GM18511 (cell line): ENCODE data around the gene MAPRE3.

Source experiments
- ATAC-seq: cut with Tn5 transposase; IDR thresholded peaks from one replicate; pipeline ENCODE4 v1.9.1; 2021; ENCODE audit warnings: mild to moderate bottlenecking, moderate library complexity; ENCODE audit not compliant: unreplicated experiment

Gene MAPRE3

DNA sequence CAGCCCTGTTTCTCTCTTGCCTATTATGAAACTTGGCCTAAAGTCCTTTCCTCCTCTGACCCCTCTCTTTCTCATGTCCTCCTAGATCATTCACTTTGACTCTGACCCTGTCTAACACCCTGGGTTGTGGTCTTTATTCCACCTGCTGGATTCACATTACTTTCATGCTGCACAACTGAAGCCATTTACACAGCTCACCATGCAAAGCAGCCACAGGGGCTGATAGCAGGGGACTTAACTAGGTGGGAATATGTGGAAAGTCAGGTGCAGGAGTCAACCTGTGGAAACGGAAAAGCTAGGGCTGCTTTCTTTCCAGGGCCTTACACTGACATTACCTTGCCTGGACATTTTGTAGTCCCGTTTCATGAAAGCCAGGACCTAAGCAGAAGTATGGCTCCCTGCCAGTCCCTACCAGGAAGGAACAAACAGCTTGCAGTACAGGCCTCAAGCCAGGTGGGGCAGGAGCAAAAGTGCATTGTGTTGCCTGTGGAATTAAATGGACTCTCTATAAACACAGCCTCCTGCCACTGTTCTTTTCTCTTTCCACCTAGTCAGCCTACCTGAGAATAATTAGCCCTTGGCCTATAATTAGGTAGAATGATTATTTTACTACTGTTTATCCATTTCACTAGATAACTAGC, 11.8 kb downstream of the MAPRE3 start:
- ATAC-seq = no peak

DNA sequence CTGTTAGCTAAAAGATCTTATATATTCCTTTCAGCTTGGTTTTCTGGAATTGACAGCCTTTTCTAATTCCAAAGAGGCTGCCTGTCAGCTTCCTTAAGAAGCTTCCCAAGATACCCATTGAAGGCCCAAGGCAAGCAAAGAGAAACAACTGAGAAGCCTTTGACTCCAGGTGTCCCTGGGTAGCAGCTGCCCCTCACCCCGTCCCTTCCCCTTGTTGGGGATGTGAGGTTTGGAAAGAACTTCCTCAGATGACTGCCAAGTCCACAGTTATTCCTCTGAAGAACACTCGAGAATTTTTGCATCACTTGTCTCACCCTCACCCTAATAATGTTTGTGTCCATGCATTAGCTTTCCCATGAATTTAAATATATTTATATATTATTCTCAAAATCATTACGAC, 13.3 kb downstream of the MAPRE3 start:
- ATAC-seq = no peak

DNA sequence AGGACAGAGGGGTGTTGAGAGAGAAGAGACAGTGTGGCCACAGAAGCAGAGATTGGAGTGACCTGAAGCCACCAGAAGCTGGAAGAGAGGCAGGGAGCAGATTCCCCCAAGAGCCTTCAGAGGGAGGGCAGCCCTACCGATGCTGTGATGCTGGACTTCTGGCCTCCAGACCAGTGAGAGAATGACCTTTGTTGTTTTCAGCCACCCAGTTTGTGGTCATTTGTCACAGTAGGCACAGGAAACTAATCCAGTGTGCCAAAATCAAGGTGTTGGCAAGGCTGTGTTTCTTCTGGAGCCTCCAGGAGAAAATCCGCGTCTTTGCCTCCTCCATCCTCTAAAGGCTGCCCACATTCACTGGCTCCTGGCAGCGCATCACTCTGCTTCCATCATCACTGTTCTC, 15.4 kb downstream of the MAPRE3 start:
- ATAC-seq = no peak

DNA sequence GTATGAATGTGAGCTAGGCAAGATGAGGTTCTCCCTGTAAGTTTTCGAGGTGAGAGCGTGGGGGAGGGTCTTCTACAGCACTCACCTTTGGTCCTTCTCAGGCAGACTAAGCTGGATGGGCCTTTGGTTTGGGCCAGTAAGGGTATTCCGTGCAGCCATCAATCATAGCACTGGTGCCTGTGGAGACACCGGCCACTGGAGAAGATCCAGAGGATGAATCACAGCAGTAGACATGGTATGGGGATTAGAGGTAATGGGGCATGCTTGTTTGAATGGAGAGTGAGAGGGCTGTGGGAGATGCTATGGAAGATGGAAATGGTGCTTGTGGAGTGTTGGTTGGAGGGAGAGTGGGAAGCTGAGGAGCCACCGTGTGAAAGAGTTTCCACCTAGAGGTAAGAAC, 16.1 kb downstream of the MAPRE3 start:
- no peak for ATAC-seq

DNA sequence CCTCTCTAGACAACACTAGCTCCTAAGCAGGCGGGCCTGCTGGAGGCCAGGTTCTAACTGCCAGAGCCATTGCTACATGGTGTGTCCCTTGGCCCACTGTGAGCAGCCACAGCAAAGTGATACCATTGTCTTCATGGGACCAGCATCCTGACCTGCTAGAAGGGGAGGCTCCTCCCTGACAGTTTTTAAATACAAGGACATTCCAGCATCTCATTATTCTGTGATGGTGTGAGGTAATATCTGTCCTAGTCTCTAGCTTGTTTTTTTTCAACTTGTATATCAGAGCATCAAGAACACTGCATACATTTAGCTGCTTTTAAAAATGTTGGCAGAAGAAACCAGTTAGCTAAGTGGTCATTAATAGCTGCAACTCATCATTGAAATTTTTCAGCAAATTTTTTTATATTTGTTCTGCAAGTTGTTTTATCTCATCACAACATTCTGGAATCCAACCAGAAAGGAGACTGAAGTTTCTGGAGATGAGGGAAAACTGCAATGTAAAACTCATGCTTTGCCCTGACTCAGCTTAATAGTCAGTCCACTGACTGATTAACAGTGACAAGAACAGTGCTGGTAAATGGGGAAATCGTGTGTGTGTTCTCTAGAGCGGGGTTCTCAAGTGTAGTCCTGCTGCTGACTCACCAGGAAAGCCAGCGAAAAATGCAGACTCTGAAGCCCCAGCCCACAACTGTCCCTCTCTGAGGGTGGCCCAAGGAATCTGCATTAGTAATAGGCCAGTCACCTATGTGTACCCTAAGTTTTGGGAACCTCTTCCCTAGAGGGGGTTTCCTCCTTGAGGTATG, 17.8 kb downstream of the MAPRE3 start:
- no peak for ATAC-seq

DNA sequence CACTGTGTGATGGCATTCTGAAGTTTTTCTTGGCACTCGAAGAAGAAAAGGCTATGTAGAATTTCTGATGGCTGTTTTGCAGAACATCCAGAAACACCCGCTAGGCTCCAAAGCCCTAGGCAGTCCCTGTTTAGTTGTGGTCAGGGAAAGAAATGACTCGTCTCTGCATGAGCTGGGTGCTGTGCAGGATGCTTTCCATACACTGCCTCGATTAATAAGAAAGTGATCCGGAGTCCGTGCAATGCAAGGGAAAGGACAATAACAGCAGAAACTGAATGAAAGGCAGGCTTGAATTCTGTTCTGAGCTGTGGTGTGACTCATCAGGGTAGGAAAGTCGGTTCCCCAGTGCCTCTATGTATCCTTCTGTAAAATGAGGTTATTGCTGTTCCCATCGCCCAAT, 18.7 kb downstream of the MAPRE3 start:
- no peak for ATAC-seq

DNA sequence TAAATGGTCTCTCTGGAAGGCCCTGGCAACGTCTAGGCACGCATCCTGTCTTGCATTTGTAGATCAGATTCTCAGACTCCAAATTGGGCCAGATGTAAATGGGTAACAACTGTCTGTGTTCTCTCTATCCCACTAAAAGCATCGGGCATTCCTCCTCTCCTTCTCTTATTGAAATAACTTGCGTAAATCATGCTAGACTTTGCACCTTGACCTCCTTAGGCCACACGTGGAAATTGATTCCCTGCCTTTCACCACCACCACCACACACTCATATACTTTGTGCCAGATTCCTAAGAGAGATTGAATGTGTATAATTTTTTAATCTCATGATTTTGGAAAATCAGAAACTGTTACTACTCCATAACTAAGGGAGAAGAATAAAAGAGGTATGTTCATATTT, 21.3 kb downstream of the MAPRE3 start:
- no peak for ATAC-seq

DNA sequence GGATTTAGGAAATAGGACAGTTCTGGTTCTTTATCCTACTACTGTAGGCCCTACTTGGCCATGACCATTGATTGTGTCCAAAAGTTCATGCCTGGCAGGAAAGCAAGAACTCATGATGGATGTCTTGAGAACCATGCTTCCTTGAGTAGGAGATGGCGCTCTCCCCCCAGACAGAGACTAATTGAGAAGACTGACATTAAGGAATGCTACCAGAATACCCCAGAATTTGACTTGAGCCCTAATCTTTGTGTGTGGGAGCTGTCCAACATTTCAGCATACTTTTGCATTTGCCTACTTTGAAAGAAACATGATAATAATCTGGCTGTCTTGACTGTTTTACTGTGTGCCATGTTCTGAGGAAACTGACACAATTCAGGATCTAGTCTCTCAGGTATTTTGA, 23.3 kb downstream of the MAPRE3 start:
- ATAC-seq = no peak

DNA sequence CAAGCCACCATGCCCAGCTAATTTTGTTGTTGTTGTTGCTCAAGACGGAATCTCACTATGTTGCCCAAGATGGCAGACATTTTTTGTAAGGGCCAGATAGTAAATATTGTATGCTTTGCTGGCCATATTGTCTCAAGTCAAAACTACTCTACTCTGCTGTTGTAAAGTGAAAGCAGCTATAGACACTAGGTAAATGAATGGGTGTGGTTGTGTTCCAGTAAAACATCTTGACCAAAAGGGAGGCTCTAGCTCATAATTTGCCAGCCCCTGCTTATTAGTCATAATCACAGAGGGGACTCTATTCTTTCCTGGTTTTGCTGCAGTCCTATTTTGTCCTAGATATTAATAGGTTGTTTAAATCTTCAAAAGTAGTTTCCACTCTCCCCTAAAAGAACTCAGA, 24.5 kb downstream of the MAPRE3 start:
- no peak for ATAC-seq

DNA sequence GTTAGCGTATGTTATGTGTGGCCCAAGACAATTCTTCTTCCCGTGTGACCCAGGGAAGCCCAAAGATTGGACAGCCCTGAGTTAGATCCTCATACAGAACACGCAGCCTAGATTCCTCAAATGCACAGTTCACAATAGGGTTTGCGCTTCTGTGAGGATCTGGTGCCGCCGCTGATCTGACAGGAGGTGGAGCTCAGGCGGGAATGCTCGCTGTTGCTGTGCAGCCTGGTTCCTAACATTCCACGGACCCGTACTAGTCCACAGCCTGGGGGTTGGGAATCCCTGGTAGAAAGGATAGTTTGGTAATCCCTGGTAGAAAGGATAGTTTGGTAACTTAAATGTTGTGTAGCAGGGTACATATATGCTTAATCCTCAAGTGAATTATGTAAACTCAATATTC, 27.0 kb downstream of the MAPRE3 start:
- ATAC-seq = no peak

DNA sequence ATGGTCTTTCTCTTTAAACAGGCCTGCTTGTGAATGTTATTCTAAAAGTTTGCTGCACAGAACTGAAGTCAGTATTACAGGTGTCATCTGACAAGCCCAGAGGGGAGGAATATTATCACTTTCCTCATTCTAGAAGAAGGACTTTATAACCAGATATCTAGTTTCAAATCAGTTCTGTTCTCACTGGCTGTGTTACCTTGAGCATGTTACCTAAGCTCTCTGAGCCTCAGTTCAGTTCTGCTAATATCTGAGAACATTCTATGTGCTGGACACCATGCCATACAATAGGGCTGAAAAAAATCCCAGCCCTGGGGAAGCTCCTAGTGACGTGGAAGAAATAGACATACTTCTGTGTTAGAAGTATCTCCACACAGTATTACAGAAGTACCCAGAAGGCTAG, 27.9 kb downstream of the MAPRE3 start:
- no peak for ATAC-seq

DNA sequence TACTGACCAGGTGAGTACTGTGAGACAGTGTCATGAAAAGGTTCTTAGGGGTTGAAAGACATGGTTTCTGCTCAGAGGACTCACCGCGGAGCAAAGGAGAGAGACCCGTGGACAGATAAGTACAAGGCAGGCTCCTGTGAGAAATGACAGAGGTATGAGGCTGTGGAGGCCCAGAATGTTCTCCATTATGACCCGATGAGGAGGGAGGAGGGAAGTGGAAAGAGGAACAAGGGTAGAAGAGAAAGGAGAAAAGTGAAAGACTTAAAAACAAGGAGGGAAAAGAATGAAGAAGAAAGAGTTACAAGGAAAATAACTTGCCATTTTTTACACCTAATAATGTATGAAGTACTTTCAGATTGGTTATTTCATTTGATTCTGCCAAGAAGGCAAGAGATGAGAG, 29.8 kb downstream of the MAPRE3 start:
- ATAC-seq = no peak

DNA sequence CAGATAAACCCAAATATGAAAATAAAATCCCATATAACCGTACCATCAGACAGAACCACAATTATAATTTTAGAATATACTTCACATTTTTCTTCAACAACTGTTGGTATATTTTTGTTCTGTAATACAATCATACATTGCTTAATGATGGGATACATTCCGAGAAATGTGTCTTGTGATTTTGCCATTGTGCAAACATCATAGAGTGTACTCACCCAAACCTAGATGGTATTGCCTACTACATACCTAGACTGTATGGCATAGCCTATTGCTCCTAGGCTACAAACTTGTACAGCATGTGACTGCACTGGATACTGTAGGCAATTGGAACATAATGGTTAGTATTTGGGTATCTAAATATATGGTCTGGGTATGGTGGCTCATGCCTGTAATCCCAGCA, 30.6 kb downstream of the MAPRE3 start:
- no peak for ATAC-seq

DNA sequence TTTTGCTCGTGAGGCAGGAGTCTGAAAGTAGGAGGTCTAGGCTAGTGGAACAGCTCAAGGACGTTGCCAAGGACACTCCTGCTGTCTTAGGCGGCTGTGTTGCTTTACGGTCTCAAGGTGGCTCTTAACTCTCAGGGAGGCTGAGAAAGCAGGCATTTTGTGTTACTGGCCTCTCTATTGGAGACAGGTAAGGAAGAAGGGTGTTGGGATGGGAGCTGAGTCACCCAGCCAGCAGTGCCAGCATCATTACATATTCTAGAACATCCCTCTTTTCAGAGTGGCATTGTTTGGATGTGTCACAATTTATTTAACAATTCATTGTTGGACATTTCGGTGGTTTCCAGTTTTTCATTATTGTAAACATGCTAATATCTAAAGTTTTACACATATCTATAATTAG, 31.5 kb downstream of the MAPRE3 start:
- ATAC-seq = no peak

DNA sequence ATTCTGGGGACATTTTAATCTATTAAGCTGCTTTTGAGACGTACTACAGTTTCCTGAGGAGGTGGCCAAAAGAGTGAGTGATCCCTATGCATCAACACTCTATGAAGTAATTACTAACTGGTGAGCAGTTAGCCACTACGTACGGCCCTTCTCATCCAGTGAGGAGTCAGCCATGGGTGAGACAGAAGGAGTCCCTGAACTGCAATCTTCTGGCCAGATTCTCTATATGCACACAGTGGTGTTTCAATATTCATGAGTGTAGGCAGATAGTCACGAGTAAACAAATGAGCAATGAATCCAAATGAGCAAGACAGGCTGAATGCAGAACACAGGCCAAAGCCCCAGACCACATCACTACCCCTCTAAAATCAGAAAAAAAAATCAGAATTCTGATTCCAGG, 32.6 kb downstream of the MAPRE3 start:
- ATAC-seq = no peak

DNA sequence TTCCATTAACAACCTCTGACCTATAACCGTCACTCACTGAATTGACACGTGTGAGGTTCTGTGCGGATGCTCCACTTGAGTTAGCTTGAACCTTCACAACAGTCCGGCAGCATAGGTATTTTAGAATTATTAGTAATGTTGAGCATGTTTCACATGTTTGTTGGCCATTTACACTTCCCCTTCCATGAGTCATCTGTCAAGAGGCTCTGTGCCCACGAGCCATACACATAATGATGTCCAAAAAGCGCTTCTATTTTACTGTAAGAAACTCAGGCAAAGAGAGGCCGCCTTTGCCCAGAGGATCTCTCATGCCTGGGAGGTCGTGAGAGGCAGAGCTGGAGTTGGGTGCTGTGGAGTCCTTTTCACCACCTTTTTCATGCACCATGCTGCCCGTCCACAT, 33.4 kb downstream of the MAPRE3 start:
- ATAC-seq = no peak

DNA sequence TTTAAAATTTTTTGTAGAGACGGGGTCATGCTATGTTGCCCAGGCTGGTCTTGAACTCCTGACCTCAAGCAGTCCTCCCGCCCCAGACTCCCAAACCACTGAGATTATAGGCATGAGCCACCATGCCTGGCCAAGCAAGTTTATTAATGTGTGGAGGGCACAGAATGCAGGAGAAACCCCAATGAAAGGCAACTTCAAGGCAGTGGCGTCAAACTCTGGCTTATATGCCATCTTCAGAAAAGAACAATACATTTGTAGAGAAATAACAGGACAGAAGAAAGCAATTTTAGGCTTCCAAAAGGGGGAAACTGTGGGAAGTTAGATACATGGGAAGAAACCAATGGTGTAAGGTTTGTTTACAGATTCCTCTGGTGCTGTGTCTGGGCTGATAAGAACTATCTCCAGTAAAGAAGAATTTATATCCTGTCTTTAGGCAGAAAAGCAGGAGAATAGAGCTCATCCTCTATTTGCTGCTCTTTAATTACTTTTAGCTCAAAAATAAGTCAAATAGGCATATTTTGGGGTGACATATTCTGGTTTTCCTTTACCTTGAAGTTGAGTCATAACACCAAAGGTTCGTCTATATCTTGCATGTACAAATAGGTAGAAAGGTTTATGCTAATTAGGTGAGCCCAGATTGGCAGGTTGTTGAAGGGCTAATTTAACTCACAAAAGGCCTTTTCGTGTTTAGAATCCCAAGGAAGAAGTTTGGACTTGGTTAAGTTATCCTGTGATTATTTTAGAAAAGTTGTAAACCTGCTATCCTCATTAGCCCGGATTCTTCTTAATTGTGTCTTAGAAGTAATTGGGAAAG, 36.4 kb downstream of the MAPRE3 start:
- ATAC-seq = no peak

DNA sequence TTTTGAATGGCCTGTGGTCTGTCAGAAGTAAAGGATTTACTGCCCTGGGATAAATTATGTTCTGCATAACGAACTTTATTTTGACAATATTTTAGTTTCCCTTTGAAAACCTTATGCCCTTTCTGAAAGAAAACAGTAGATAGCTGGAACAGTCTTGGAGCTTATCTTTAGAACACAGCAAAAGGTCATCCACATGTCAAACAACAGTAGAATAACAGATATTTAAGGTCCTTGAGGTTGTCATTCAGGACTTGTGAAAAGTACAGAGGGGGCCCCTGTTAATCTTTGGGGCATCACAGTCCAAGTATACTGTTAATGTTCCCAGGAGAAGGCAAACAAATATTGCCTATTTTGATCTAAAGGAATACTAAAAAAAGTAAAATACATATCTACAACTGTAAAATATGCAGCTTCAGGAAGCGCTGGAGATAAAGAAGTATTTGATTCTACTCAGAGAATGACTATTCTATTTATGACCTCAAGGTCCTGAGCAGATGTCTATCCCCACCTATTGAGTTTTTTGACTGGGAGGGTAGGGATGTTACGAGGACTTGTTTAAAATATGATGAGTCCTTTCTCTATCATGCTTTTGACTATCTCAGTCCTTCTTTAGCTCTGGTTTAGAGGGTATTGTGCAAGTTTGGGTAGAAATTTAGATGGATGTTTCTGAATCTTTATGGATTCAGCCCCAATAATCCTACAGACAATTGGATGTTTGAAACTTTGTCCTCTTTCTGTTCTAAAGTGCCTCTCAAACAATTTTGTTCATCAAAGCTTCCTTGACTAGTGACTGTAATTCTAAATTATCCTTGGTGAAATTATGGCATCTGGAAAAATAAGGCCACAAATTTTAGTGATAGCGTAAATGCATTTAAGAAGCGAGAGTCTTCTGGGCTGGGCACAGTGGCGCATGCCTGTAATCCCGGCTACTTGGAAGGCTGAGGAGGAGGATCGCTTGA, 37.3 kb downstream of the MAPRE3 start:
- ATAC-seq = no peak

DNA sequence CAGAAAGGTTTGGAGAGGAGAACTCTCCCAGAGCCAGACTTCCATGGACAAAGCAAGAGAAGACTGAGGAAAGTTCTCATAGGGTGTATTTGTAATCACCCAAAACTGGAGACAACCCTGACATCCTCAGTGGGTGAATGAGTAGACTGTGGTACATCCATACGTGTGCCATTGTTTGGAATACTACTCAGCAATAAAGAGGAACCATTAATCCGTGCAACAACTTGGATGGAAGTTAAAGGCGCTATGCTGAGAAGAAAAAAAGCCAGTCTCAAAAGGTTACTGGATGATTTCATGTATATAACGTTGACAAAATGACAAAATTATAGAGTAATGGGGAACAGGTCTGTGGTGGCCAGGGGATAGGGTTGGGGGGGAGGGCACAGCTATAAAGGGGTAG, 38.2 kb downstream of the MAPRE3 start:
- ATAC-seq = no peak

DNA sequence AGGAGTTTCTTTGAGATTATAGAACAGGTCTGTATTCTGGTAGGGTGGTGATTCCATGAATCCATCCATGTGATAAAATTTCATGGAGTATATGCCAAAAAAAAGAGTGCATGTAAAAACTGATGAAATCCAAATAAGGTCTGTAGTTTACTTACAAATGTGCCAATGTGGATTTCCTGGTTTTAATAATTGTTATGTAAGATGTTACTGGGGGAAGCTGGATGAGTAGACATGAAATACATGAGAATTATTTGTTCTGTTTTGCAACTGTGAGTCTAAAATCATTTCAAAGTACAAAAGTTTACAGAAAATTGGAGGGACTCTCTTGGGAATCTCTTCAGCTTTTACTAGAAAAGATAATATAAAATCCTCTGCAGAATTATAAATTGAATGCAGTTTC, 38.6 kb downstream of the MAPRE3 start:
- ATAC-seq = no peak

DNA sequence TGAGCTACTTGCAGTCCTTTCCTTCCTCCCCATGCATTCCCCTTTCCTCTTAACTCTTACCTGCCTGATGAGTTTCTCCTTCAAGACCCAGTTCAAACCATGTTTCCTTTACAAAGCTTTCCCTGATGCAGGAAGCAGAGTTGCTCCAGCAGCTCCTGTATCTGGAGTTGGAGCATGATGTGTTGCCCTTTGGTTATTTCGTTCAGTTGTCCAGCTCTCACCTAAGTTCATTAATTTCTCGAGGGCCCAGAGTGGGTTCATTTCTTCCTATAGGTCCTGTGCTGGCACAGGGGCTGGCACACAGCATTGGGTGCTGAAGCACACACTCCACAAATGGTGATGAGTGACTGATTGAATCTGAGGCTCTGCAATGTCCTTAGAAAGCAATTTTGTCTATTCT, 39.3 kb downstream of the MAPRE3 start:
- no peak for ATAC-seq
